Prostate gland (tissue), 2 donors: ENCODE data around the gene ZNF799. TPM values are rescaled to one million over a fixed set of nuclear protein-coding genes. Genes with fewer than 3 reads are reported as not detected.

Experiments
- DNase-seq: peaks from one replicate; pipeline ENCODE4 v3.0.0-alpha.2; 2019; ENCODE audit warnings: low spot score
- H3K27ac ChIP-seq, 2 donors: fragments of 200-600 bp; sonication (generic); 2 replicates each; pipeline ENCODE4 v1.5.1; 2017 to 2019
- H3K27me3 ChIP-seq: fragments of 200-600 bp; sonication (generic); replicated peaks from 2 replicates; pipeline ENCODE4 v1.5.1; 2019; ENCODE audit not compliant: insufficient read depth
- H3K36me3 ChIP-seq, 2 donors: fragments of 200-600 bp; sonication (generic); 1 replicate in 1 of 2; 2 replicates in 1 of 2; pipeline versions ENCODE4 v1.5.1 to v1.8.1; 2017 to 2019
- H3K4me1 ChIP-seq: fragments of 200-600 bp; sonication (generic); replicated peaks from 2 replicates; pipeline ENCODE4 v1.5.1; 2019
- H3K4me3 ChIP-seq, 2 donors: fragments of 200-600 bp; sonication (generic); 2 replicates each; pipeline ENCODE4 v1.5.1; 2017 to 2019
- H3K9me3 ChIP-seq: fragments of 200-600 bp; sonication (generic); 2 replicates; pipeline ENCODE4 v1.5.1; 2017
- CTCF ChIP-seq, 4 experiments: fragments of 200-600 bp in 2 of 4; fragments of 450-650 bp in 2 of 4; sonication (generic) in 2 of 4; IDR thresholded peaks; 1 replicate in 3 of 4; 2 replicates in 1 of 4; pipeline ENCODE4 v1.5.1; 2016 to 2019; ENCODE audit warnings: antibody characterized with exemption in 4 of 4, mild to moderate bottlenecking in 2 of 4, moderate library complexity in 2 of 4
- POLR2A ChIP-seq: fragments of 450-650 bp; IDR thresholded peaks from one replicate; pipeline ENCODE4 v1.6.1; 2016; ENCODE audit warnings: antibody characterized with exemption, mild to moderate bottlenecking
- POLR2AphosphoS5 ChIP-seq: sonication (generic); formaldehyde crosslinking; IDR thresholded peaks from one replicate; pipeline ENCODE4 v1.6.1; 2017; ENCODE audit warnings: antibody characterized with exemption
- WGBS: methylation state at CpG from one replicate; pipeline ENCODE4 v1.1.5; 2018; 5-methylcytosine and 5-hydroxymethylcytosine counted together
- intact Hi-C: fragments of 100-400 bp; cut with DNase I; formaldehyde crosslinking; loops from one replicate; pipeline ENCODE4 v1.14.2; 2022
- total RNA-seq, 2 donors: library from RNA; depleted of rRNA; stranded (reverse); fragments of >200 nt; gene quantifications; one replicate each; pipeline ENCODE4 v1.1.0, GENCODE V29; 2016

The ZNF799 gene
- total RNA-seq, 2 donors from 2014 or later: 4.5 to 5.7 TPM

- Histone ChIP-seq H3K27ac (no peak overlapping the region), H3K9me3 (no peaks in the 10 kb centered on the region), H3K4me3 (no peak overlapping the region), H3K4me1 (no peaks in the 10 kb centered on the region), H3K36me3 (no peaks in the 10 kb centered on the region), H3K27me3 (no peaks in the 10 kb centered on the region)
- intact Hi-C loops: no loop called here
- no peak for DNase-seq
- 71% methylated on average over 2 of the region's 2 CpGs for WGBS
- TF ChIP-seq POLR2A: no peak
- TF ChIP-seq CTCF (IDR thresholded peaks at IDR 0.05): no peak
- TF ChIP-seq POLR2AphosphoS5: no peak
Measured at GRCh38 chr19:12380444-12380737, 20.7 kb downstream of the ZNF799 start.

GRCh38 chr19:12379732-12380443 lies 21.2 kb downstream of the ZNF799 start:
- intact Hi-C loops: no loop called here
- H3K36me3 ChIP-seq: no peaks in the 10 kb centered on the region
- TF ChIP-seq POLR2A (no peak), CTCF (IDR thresholded peaks at IDR 0.05) (no peak), POLR2AphosphoS5 (no peak)
- H3K4me3 ChIP-seq: no peak overlapping the region
- DNase-seq: no peak
- H3K27me3 ChIP-seq: no peaks in the 10 kb centered on the region
- H3K4me1 ChIP-seq: no peaks in the 10 kb centered on the region
- H3K27ac ChIP-seq: no peak overlapping the region
- H3K9me3 ChIP-seq: no peaks in the 10 kb centered on the region
- 90% methylated on average over 5 of the region's 5 CpGs for WGBS

- H3K4me3 ChIP-seq: no peak overlapping the region
- no peaks in the 10 kb centered on the region for H3K36me3 ChIP-seq
- no peak for TF ChIP-seq CTCF (IDR thresholded peaks at IDR 0.05)
- TF ChIP-seq POLR2A: no peak
- no peak for TF ChIP-seq POLR2AphosphoS5
- no peak for DNase-seq
- H3K27me3 ChIP-seq: no peaks in the 10 kb centered on the region
- 97% methylated on average over 1 of the region's 1 CpG for WGBS
- H3K27ac ChIP-seq: no peak overlapping the region
- H3K4me1 ChIP-seq: no peaks in the 10 kb centered on the region
- intact Hi-C loops: no loop called here
- H3K9me3 ChIP-seq: no peaks in the 10 kb centered on the region
Measured at GRCh38 chr19:12374026-12374425, 27.0 kb downstream of the ZNF799 start.

- Histone ChIP-seq H3K4me3 (peak within 1 kb of the TSS; percentile 95 to 99), H3K36me3 (no peaks in the 10 kb centered on the region), H3K9me3 (no peaks in the 10 kb centered on the region), H3K27me3 (no peaks in the 10 kb centered on the region), H3K4me1 (no peaks in the 10 kb centered on the region), H3K27ac (peak within 1 kb of the TSS; percentile 91 to 93)
- peak; percentile 97 for DNase-seq
- TF ChIP-seq POLR2AphosphoS5 (peak; percentile 97), CTCF (IDR thresholded peaks at IDR 0.05) (peak; percentile 30 to 68 (median 54)), POLR2A (peak; percentile 94)
- intact Hi-C loops: loop anchor here (2.0 to 10.0 kb wide), 2 partner anchors 71 to 201 kb away; partner anchors contain the start of genes ZNF136 and ZNF44
- WGBS: under 1% methylated on average over 42 of the region's 51 CpGs
Measured at GRCh38 chr19:12365236-12366162, 35.6 kb downstream of the ZNF799 start, which contains the start of gene ZNF442. ZNF442 (minus strand) TSS chr19:12365683; CDS start chr19:12363631, 2,052 bp downstream.
